ENCODE results near the gene SYNJ1. TPM values are rescaled to one million over a fixed set of nuclear protein-coding genes. Genes with fewer than 3 reads are reported as not detected.
A peak's percentile ranks its signal among the peaks of the same experiment; 100 is the strongest.

SYNJ1 gene
- total RNA-seq, 1 experiment from 2014 or later: 10.5 TPM

DNA sequence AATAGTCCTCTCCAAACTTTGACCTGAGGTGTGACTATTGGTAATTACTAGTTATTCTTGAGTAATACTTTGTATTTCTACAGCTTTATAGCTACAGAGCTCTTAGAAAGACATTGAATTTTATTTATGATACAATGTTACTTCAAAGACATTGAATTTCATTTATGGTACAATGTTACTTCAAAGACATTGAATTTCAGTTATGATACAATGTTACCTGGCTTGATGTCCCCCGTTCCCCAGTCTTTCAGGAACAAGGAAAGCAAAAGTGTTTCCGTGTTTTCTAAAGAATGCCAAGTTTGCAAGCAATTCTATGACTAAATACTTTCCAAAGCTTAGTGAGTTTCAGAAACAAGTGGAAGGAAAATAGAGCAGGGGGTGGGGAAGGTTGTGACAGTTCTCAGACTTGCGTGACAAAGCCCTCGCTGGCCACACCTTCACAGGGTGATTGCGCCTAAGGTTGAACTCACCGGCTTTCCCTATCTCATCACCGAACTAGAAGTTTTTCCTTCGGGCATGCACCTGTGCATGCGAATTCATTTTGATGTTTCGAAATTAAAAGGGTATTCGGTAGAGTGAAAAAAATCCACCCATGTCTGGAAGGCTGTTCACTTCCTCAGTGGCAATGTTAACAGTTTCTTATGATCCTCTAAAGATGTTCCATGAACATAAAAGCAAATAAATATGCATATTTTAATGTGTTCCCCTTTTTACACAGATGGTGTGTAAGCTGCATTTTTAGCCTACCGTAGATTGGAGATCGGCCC is 44.7 kb upstream of the SYNJ1 start:
- Histone ChIP-seq H3K27me3 (ENCODE audit: control insufficient read depth, insufficient read depth, low read length) (no peaks in the 10 kb centered on the region), H3K9me3 (ENCODE audit: control insufficient read depth, insufficient read depth, low read depth, low read length) (no peaks in the 10 kb centered on the region), H3K4me3 (ENCODE audit: low read depth in 2 of 2, low read length in 2 of 2) (peak overlapping the region; percentile 89 to 96), H3K27ac (ENCODE audit: low read length) (peak overlapping the region; percentile 82), H3K36me3 (ENCODE audit: control insufficient read depth, insufficient read depth, low read length) (peaks cover 5% of the 10 kb centered on the region), H3K4me1 (ENCODE audit: control insufficient read depth, insufficient read depth, low read length) (peaks cover 6% of the 10 kb centered on the region)
- intact Hi-C loops (cut with micrococcal nuclease; ENCODE audit: unreplicated experiment): no loop called here
- ChIA-PET POLR2A (no interaction called here), CTCF (interaction anchor here (0.5 kb wide), 1 partner anchor 158 kb away, joined by 3 read pairs; no protein-coding TSS in a partner anchor)
- TF ChIP-seq, protein P1, sequence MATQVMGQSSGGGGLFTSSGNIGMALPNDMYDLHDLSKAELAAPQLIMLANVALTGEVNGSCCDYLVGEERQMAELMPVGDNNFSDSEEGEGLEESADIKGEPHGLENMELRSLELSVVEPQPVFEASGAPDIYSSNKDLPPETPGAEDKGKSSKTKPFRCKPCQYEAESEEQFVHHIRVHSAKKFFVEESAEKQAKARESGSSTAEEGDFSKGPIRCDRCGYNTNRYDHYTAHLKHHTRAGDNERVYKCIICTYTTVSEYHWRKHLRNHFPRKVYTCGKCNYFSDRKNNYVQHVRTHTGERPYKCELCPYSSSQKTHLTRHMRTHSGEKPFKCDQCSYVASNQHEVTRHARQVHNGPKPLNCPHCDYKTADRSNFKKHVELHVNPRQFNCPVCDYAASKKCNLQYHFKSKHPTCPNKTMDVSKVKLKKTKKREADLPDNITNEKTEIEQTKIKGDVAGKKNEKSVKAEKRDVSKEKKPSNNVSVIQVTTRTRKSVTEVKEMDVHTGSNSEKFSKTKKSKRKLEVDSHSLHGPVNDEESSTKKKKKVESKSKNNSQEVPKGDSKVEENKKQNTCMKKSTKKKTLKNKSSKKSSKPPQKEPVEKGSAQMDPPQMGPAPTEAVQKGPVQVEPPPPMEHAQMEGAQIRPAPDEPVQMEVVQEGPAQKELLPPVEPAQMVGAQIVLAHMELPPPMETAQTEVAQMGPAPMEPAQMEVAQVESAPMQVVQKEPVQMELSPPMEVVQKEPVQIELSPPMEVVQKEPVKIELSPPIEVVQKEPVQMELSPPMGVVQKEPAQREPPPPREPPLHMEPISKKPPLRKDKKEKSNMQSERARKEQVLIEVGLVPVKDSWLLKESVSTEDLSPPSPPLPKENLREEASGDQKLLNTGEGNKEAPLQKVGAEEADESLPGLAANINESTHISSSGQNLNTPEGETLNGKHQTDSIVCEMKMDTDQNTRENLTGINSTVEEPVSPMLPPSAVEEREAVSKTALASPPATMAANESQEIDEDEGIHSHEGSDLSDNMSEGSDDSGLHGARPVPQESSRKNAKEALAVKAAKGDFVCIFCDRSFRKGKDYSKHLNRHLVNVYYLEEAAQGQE (IDR thresholded peaks at IDR 0.05; ENCODE audit: insufficient read depth in 1 of 2, low read depth in 2 of 2, low read length in 1 of 2): no peak
- TF ChIP-seq, protein P2, sequence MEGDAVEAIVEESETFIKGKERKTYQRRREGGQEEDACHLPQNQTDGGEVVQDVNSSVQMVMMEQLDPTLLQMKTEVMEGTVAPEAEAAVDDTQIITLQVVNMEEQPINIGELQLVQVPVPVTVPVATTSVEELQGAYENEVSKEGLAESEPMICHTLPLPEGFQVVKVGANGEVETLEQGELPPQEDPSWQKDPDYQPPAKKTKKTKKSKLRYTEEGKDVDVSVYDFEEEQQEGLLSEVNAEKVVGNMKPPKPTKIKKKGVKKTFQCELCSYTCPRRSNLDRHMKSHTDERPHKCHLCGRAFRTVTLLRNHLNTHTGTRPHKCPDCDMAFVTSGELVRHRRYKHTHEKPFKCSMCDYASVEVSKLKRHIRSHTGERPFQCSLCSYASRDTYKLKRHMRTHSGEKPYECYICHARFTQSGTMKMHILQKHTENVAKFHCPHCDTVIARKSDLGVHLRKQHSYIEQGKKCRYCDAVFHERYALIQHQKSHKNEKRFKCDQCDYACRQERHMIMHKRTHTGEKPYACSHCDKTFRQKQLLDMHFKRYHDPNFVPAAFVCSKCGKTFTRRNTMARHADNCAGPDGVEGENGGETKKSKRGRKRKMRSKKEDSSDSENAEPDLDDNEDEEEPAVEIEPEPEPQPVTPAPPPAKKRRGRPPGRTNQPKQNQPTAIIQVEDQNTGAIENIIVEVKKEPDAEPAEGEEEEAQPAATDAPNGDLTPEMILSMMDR (IDR thresholded peaks at IDR 0.05): no peak
- TF ChIP-seq POLR2AphosphoS5 (IDR thresholded peaks at IDR 0.05; ENCODE audit: low read depth, low read length): no peak
- TF ChIP-seq TCF7L2 (IDR thresholded peaks at IDR 0.05; ENCODE audit: low read depth, low read length): no peak
- TF ChIP-seq SIN3A (IDR thresholded peaks at IDR 0.05; ENCODE audit: borderline replicate concordance, insufficient read depth, low read depth, low read length): no peak
- no peak for ATAC-seq
- no peak for DNase-seq (ENCODE audit: low read depth, low spot score)
- in situ Hi-C loops (cut with HindIII; ENCODE audit: low pct_unique_long_range_greater_than_20kb, low sequenced_read_pairs): no loop called here
- BruUV-seq (replicated peaks): TSS peak; percentile 90

DNA sequence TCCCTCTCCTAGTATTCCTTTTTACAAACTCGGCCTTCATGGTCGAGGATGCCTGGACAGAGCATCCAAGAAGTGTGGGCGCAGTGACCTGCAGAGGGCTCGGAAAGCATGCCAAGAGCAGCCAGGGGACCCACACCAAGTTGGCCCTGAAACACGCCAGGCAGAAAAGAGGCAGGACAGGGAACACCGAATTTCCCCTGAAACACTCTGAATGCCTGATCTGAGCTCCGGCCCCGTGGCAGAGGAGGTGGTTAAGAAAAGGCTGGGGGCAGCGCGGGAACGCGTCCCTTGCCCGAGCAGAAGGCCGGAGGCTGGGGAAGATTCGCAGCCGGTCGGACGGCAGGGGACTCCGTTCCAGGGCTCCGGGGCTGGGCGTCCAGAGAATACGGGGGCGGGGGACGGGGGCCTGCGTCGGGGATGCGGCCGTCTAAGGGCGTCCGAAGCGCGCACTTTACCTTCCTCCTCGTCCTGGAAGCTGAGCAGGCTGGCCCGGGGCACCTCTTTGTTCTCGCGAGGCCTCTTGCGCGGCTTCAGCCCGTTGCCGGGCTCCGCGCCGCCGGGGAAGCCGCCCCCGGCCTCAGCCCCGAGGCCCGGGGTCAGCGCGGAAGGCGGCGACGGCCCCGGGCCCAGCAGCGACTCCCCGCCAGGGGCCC is 43.2 kb upstream of the SYNJ1 start:
- CTCF ChIA-PET: interaction anchor here (0.6 to 0.7 kb wide), 3 partner anchors 10 to 429 kb away, joined by 3 to 6 read pairs (median 6); no protein-coding TSS in a partner anchor
- BruUV-seq (replicated peaks): no TSS peak
- H3K9me3 ChIP-seq (ENCODE audit: control insufficient read depth, insufficient read depth, low read depth, low read length): no peaks in the 10 kb centered on the region
- TF ChIP-seq, protein P1 (IDR thresholded peaks at IDR 0.05; ENCODE audit: insufficient read depth in 1 of 2, low read depth in 2 of 2, low read length in 1 of 2): no peak
- TF ChIP-seq SIN3A (IDR thresholded peaks at IDR 0.05; ENCODE audit: borderline replicate concordance, insufficient read depth, low read depth, low read length) (no peak), POLR2AphosphoS5 (IDR thresholded peaks at IDR 0.05; ENCODE audit: low read depth, low read length) (no peak), TCF7L2 (IDR thresholded peaks at IDR 0.05; ENCODE audit: low read depth, low read length) (no peak)
- TF ChIP-seq, protein P2 (IDR thresholded peaks at IDR 0.05): no peak
- in situ Hi-C loops (cut with HindIII; ENCODE audit: low pct_unique_long_range_greater_than_20kb, low sequenced_read_pairs): no loop called here
- ATAC-seq: peak; percentile 66
- H3K27ac ChIP-seq (ENCODE audit: low read length): peak overlapping the region; percentile 87
- H3K4me3 ChIP-seq (ENCODE audit: low read depth in 2 of 2, low read length in 2 of 2): peak overlapping the region; percentile 89 to 96
- H3K36me3 ChIP-seq (ENCODE audit: control insufficient read depth, insufficient read depth, low read length): peaks cover 5% of the 10 kb centered on the region
- intact Hi-C loops (cut with micrococcal nuclease; ENCODE audit: unreplicated experiment): no loop called here
- H3K27me3 ChIP-seq (ENCODE audit: control insufficient read depth, insufficient read depth, low read length): no peaks in the 10 kb centered on the region
- POLR2A ChIA-PET: interaction anchor here (0.7 kb wide), 1 partner anchor 104 kb away, joined by 12 read pairs; no protein-coding TSS in a partner anchor
- no peak for DNase-seq (ENCODE audit: low read depth, low spot score)
- peaks cover 6% of the 10 kb centered on the region for H3K4me1 ChIP-seq (ENCODE audit: control insufficient read depth, insufficient read depth, low read length)
